T-cell (primary cell): ENCODE results near the gene DEFB113. TPM values are rescaled to one million over a fixed set of nuclear protein-coding genes. Genes with fewer than 3 reads are reported as not detected.
"Not testable (repeated sequence)": the region's sequence is repeated elsewhere in the genome, so short reads cannot be mapped to it uniquely, and the experiment has no call there.

Experiments
- ATAC-seq, 4 experiments: fragments of 200-7000 bp in 3 of 4; fragments of 150-1000 bp in 1 of 4; cut with Tn5 transposase; replicated peaks in 1 of 4; 1 replicate in 3 of 4; 2 replicates in 1 of 4; pipeline ENCODE4 v1.10.0; 2021; ENCODE audit warnings: moderate library complexity in 3 of 4, mild to moderate bottlenecking in 2 of 4, moderate number of reproducible peaks in 1 of 4
- CTCF ChIA-PET, 2 donors: fragments of 300-600 bp; sonication (Branson Sonifier 250); formaldehyde crosslinking; loops; one replicate each; lab custom pipeline; 2022; ENCODE audit warnings: antibody characterized with exemption in 2 of 2; lab: Charles Lee
- POLR2A ChIA-PET, 2 donors: fragments of 300-600 bp; sonication (Branson Sonifier 250); formaldehyde crosslinking; loops; one replicate each; lab custom pipeline; 2022; ENCODE audit warnings: antibody characterized with exemption in 2 of 2; lab: Charles Lee
- DNase-seq, 35 experiments: peaks; one replicate each; pipeline versions ENCODE4 v3.0.0 to v3.0.0-alpha.2; 2013 to 2023
- H3K27ac ChIP-seq: one replicate; pipeline ENCODE4 v1.5.1; 2013; ENCODE audit warnings: low read length
- H3K27me3 ChIP-seq, 2 experiments: replicated peaks in 1 of 2; 1 replicate in 1 of 2; 2 replicates in 1 of 2; pipeline versions ENCODE4 v1.6.1 to v1.7.0; 2013; ENCODE audit warnings: low read length in 1 of 2, mixed read lengths in 1 of 2; ENCODE audit not compliant: control insufficient read depth in 2 of 2, insufficient read depth in 2 of 2; ENCODE audit errors: extremely low read depth in 1 of 2
- H3K36me3 ChIP-seq, 2 donors: 1 replicate in 1 of 2; 2 replicates in 1 of 2; pipeline versions ENCODE4 v1.6.1 to v1.7.0; 2013; ENCODE audit warnings: low read length in 1 of 2; ENCODE audit not compliant: control insufficient read depth in 2 of 2, insufficient read depth in 1 of 2; ENCODE audit errors: extremely low read depth in 1 of 2
- H3K4me1 ChIP-seq, 2 experiments: 1 replicate in 1 of 2; 2 replicates in 1 of 2; pipeline versions ENCODE4 v1.6.1 to v1.7.0; 2013; ENCODE audit warnings: low read length in 2 of 2, mixed read lengths in 1 of 2; ENCODE audit not compliant: insufficient read depth in 2 of 2, control insufficient read depth in 1 of 2; ENCODE audit errors: extremely low read depth in 1 of 2
- H3K4me3 ChIP-seq, 2 donors: 1 replicate in 1 of 2; 2 replicates in 1 of 2; pipeline versions ENCODE4 v1.5.1 to v1.7.0; 2013; ENCODE audit warnings: mild to moderate bottlenecking in 2 of 2, low read length in 1 of 2, moderate library complexity in 1 of 2; ENCODE audit not compliant: control insufficient read depth in 1 of 2; ENCODE audit errors: extremely low read depth in 1 of 2
- H3K9me3 ChIP-seq: 2 replicates; pipeline ENCODE4 v1.7.0; 2013
- H3K27ac Mint-ChIP-seq, 2 donors: one replicate each; pipeline ENCODE4 v1.8.0; 2020 to 2021; ENCODE audit warnings: mild to moderate bottlenecking in 2 of 2, mixed read lengths in 2 of 2
- H3K27me3 Mint-ChIP-seq, 2 donors: one replicate each; pipeline ENCODE4 v1.8.0; 2021 to 2022; ENCODE audit warnings: mixed read lengths in 2 of 2
- H3K36me3 Mint-ChIP-seq: one replicate; pipeline ENCODE4 v1.8.0; 2021; ENCODE audit warnings: mixed read lengths
- H3K4me1 Mint-ChIP-seq, 3 donors: one replicate each; pipeline ENCODE4 v1.8.0; 2020 to 2022; ENCODE audit warnings: mixed read lengths in 3 of 3, mild to moderate bottlenecking in 1 of 3
- H3K4me3 Mint-ChIP-seq, 3 donors: one replicate each; pipeline ENCODE4 v1.8.0; 2020 to 2022; ENCODE audit warnings: mild to moderate bottlenecking in 3 of 3, mixed read lengths in 3 of 3, moderate library complexity in 3 of 3
- H3K9me3 Mint-ChIP-seq, 3 donors: one replicate each; pipeline ENCODE4 v1.8.0; 2020 to 2022; ENCODE audit warnings: mixed read lengths in 3 of 3
- WGBS: methylation state at CpG from one replicate; pipeline ENCODE4 v1.1.5; 2013; ENCODE audit warnings: missing lambda C conversion rate; ENCODE audit not compliant: insufficient coverage; 5-methylcytosine and 5-hydroxymethylcytosine counted together
- total RNA-seq, 35 experiments: library from RNA in 6 of 35; stranded (reverse) in 6 of 35; fragments of 120-200 nt in 1 of 35; gene quantifications; one replicate each; pipeline versions ENCODE4 v1.2.1 to v1.2.4 and lab custom pipeline; 2013 to 2026

The DEFB113 gene
- total RNA-seq, 5 donors from 2014 or later (not counting 1 experiment from before 2014, with no cell fraction given), result not detected

- H3K36me3 ChIP-seq, DNase-seq, H3K27ac Mint-ChIP-seq, H3K4me1 Mint-ChIP-seq, POLR2A ChIA-PET, H3K9me3 ChIP-seq, H3K27me3 Mint-ChIP-seq, H3K4me1 ChIP-seq, H3K36me3 Mint-ChIP-seq, H3K27me3 ChIP-seq, H3K27ac ChIP-seq, CTCF ChIA-PET, H3K4me3 Mint-ChIP-seq, ATAC-seq, H3K4me3 ChIP-seq: not testable (repeated sequence)
- WGBS, result no CpG with 5 or more reads among the region's 3 CpGs
- H3K9me3 Mint-ChIP-seq, result peaks cover 10 to 15% (median 12%) of the 10 kb centered on the region in 3 donors
Measured at GRCh38 chr6:49944068-49944467, 25.4 kb downstream of the DEFB113 start.

DNA sequence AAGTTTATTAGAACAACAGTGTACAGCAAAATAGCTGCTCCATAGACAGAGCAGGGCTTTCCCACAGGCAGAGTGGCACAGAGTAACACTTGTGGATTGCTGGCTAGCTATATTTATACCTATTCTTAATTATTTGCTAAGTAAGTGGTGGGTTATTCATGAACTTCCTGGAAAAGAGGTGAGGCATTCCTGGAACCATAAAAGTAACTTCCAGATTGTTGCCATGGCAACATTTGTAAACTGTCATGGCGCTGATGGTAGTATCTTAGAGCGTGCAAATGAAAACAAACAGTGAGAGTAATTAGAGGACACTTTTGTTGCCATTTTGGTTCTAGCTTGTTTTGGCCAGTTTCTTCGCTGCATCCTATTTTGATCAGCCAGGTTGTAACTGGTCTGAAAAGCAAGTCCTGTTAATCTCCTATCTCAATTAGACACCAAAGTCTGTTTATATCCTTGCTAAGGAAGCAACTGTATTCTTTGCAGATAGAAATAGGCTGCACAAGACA lies 29.4 kb downstream of the DEFB113 start:
- no peak overlapping the region for H3K4me3 Mint-ChIP-seq
- no peaks in the 10 kb centered on the region for H3K36me3 ChIP-seq
- H3K9me3 ChIP-seq, result no peaks in the 10 kb centered on the region
- POLR2A ChIA-PET, result no interaction called here
- no peaks in the 10 kb centered on the region for H3K27me3 Mint-ChIP-seq
- no peak for DNase-seq
- no peaks in the 10 kb centered on the region for H3K4me1 Mint-ChIP-seq
- no peak overlapping the region for H3K4me3 ChIP-seq
- no peak overlapping the region for H3K27ac Mint-ChIP-seq
- no peaks in the 10 kb centered on the region for H3K36me3 Mint-ChIP-seq
- ATAC-seq, result no peak
- WGBS, result 89% methylated on average over 2 of the region's 3 CpGs
- CTCF ChIA-PET, result no interaction called here
- no peaks in the 10 kb centered on the region for H3K4me1 ChIP-seq
- H3K27me3 ChIP-seq, result no peaks in the 10 kb centered on the region
- H3K27ac ChIP-seq, result no peak overlapping the region
- peaks cover 6 to 17% (median 10%) of the 10 kb centered on the region in 3 donors for H3K9me3 Mint-ChIP-seq

- Histone ChIP-seq H3K9me3 (no peaks in the 10 kb centered on the region), H3K27ac (no peak overlapping the region), H3K4me1 (no peaks in the 10 kb centered on the region), H3K27me3 (no peaks in the 10 kb centered on the region), H3K36me3 (no peaks in the 10 kb centered on the region), H3K4me3 (no peak overlapping the region)
- no peaks in the 10 kb centered on the region for H3K4me1 Mint-ChIP-seq
- ChIA-PET CTCF (no interaction called here), POLR2A (no interaction called here)
- peaks cover 0 to 7% (median 5%) of the 10 kb centered on the region in 3 donors for H3K9me3 Mint-ChIP-seq
- no peaks in the 10 kb centered on the region for H3K27me3 Mint-ChIP-seq
- H3K4me3 Mint-ChIP-seq, result no peak overlapping the region
- no peaks in the 10 kb centered on the region for H3K36me3 Mint-ChIP-seq
- no peak overlapping the region for H3K27ac Mint-ChIP-seq
- DNase-seq (no peak), ATAC-seq (no peak)
Measured at GRCh38 chr6:49937811-49938210, 31.6 kb downstream of the DEFB113 start.

GRCh38 chr6:49937017-49937416 lies 32.4 kb downstream of the DEFB113 start:
- H3K27me3 ChIP-seq, result no peaks in the 10 kb centered on the region
- H3K4me1 Mint-ChIP-seq, result no peaks in the 10 kb centered on the region
- no peak overlapping the region for H3K4me3 Mint-ChIP-seq
- POLR2A ChIA-PET, result no interaction called here
- no peak for ATAC-seq
- CTCF ChIA-PET, result no interaction called here
- no peaks in the 10 kb centered on the region for H3K27me3 Mint-ChIP-seq
- H3K27ac ChIP-seq, result no peak overlapping the region
- no peak for DNase-seq
- WGBS, result no CpG with 5 or more reads among the region's 2 CpGs
- no peaks in the 10 kb centered on the region for H3K36me3 ChIP-seq
- no peak overlapping the region for H3K27ac Mint-ChIP-seq
- no peak overlapping the region for H3K4me3 ChIP-seq
- no peaks in the 10 kb centered on the region for H3K4me1 ChIP-seq
- no peaks in the 10 kb centered on the region for H3K9me3 ChIP-seq
- H3K36me3 Mint-ChIP-seq, result no peaks in the 10 kb centered on the region
- H3K9me3 Mint-ChIP-seq, result peaks cover 0 to 7% (median 5%) of the 10 kb centered on the region in 3 donors

GRCh38 chr6:49935387-49935786 lies 34.0 kb downstream of the DEFB113 start:
- Histone ChIP-seq H3K27ac (no peak overlapping the region), H3K4me3 (no peak overlapping the region), H3K36me3 (no peaks in the 10 kb centered on the region), H3K27me3 (no peaks in the 10 kb centered on the region), H3K9me3 (no peaks in the 10 kb centered on the region), H3K4me1 (no peaks in the 10 kb centered on the region)
- H3K27ac Mint-ChIP-seq, result no peak overlapping the region
- no peak overlapping the region for H3K4me3 Mint-ChIP-seq
- CTCF ChIA-PET, result no interaction called here
- H3K27me3 Mint-ChIP-seq, result no peaks in the 10 kb centered on the region
- ATAC-seq, result no peak
- no peaks in the 10 kb centered on the region for H3K36me3 Mint-ChIP-seq
- DNase-seq, result no peak
- POLR2A ChIA-PET, result no interaction called here
- H3K9me3 Mint-ChIP-seq, result peaks cover 0 to 5% (median 4%) of the 10 kb centered on the region in 3 donors
- whole genome bisulfite sequencing, result no CpG with 5 or more reads among the region's 3 CpGs
- H3K4me1 Mint-ChIP-seq, result no peaks in the 10 kb centered on the region

GRCh38 chr6:49934770-49935169 lies 34.7 kb downstream of the DEFB113 start:
- POLR2A ChIA-PET, result no interaction called here
- H3K27ac ChIP-seq, result no peak overlapping the region

GRCh38 chr6:49933526-49933925 lies 35.9 kb downstream of the DEFB113 start:
- Histone ChIP-seq H3K27ac (no peak overlapping the region), H3K4me3 (no peak overlapping the region), H3K36me3 (no peaks in the 10 kb centered on the region), H3K27me3 (no peaks in the 10 kb centered on the region), H3K9me3 (no peaks in the 10 kb centered on the region), H3K4me1 (no peaks in the 10 kb centered on the region)
- Mint-ChIP-seq H3K27me3 (no peaks in the 10 kb centered on the region), H3K4me1 (no peaks in the 10 kb centered on the region), H3K36me3 (no peaks in the 10 kb centered on the region), H3K9me3 (peaks cover 0 to 5% (median 4%) of the 10 kb centered on the region in 3 donors), H3K27ac (no peak overlapping the region), H3K4me3 (no peak overlapping the region)
- WGBS, result 88% methylated on average over 15 of the region's 21 CpGs
- CTCF ChIA-PET, result no interaction called here
- DNase-seq (no peak), ATAC-seq (no peak)
- POLR2A ChIA-PET, result no interaction called here

More at GRCh38 chr6:49934770-49935169, 34.7 kb downstream of the DEFB113 start:
- Histone ChIP-seq H3K36me3 (no peaks in the 10 kb centered on the region), H3K27me3 (no peaks in the 10 kb centered on the region), H3K4me1 (no peaks in the 10 kb centered on the region), H3K4me3 (no peak overlapping the region), H3K9me3 (no peaks in the 10 kb centered on the region)
- no peak overlapping the region for H3K27ac Mint-ChIP-seq
- no CpG with 5 or more reads among the region's 1 CpG for WGBS
- H3K9me3 Mint-ChIP-seq, result peaks cover 0 to 5% (median 4%) of the 10 kb centered on the region in 3 donors
- ATAC-seq, result no peak
- CTCF ChIA-PET, result no interaction called here
- H3K4me1 Mint-ChIP-seq, result no peaks in the 10 kb centered on the region
- H3K4me3 Mint-ChIP-seq, result no peak overlapping the region
- DNase-seq, result no peak
- no peaks in the 10 kb centered on the region for H3K27me3 Mint-ChIP-seq
- H3K36me3 Mint-ChIP-seq, result no peaks in the 10 kb centered on the region
